Stimulated activated CD8-positive, alpha-beta memory T cell treated with anti-CD3 and anti-CD28 coated beads, Interleukin-15, amount 100 ng/mL, for 4 hours (primary cell): ENCODE data around the gene TIMM21.
A peak's percentile ranks its signal among the peaks of the same experiment; 100 is the strongest.

Experiments
- DNase-seq, 2 donors: peaks; one replicate each; pipeline ENCODE4 v3.0.0-alpha.2; 2020; ENCODE audit warnings: low read depth in 2 of 2

Gene TIMM21, protein sequence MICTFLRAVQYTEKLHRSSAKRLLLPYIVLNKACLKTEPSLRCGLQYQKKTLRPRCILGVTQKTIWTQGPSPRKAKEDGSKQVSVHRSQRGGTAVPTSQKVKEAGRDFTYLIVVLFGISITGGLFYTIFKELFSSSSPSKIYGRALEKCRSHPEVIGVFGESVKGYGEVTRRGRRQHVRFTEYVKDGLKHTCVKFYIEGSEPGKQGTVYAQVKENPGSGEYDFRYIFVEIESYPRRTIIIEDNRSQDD

DNA sequence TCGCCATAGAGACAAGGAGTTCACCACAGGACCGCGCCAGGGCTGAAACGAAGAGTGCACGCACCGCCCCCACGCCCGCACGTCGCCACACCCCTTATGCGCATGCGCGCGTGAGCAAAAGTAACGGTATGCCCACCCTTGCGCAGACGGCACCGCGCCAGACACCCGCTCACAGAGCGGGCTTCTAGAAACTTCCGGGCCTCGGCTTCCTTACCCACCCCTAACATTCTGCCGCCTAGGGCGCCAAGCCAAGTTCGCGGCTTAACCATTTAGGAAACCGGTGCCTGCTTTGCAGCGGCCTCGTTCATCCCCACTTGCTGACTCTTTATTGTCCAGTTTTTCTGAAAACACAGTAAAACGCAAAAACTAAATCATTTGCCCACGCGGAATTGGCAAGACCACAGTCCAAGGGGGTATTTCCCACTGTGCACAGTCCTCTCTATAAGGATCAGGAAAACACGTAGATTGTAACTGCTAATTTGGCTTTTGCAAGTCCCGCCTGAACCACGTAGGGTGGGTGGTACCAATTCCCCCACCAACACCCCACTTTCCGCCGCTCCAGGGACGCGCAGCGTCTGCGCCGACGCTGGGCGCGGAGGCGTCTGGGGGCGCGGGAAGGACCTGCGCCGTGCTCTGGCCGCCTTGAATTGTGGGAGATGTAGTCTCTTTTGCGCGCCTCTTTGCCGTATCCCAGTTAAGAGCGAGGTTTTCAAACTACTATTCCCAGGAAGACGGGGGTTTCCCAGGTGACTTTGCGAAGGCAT lies at the start of gene TIMM21, which contains the start of gene FBXO15:
TSS of gene TIMM21 (plus strand) at position 745 of the 764 bp plus-strand sequence. CDS start 286 bp downstream, outside the sequence.
TSS of gene FBXO15 (minus strand) at position 56 of the 764 bp plus-strand sequence. CDS start at position 7, 49 bp downstream.
- DNase-seq: peak; percentile 91 to 92

DNA sequence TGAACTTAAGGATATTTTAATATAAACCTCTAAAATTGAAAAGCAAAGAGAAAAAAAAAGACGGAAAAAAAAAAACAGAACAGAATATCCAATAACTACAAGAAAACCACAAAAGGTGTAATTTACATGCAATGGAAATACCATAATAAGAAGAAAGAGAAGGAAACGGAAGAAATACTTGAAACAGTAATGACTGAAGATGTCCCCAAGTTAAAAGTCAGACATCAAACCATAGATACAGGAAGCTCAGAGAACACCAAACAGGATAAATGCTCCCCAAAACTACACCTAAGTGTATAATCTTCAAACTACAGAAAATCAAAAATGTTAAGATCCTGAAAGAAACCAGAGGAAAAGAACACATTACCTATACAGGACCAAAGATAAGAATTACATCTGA lies 39.9 kb upstream of the TIMM21 start:
- no peak for DNase-seq

DNA sequence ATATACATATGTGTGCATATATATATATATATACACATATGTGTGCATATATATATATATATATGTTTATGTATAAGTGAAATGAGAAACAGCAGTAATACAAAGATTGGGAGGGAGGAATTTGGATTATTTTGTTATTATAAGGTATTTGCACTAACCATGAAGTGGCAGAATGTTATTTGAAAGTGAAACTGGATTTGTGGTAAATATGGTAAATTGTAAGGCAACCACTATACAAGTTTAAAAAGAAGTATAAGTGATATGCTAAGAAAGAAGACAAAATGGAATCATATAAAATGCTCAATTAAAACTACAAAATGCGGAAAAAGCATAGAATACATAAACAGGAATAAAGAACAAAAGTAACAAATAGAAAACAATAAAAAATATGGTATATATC lies 38.2 kb upstream of the TIMM21 start:
- DNase-seq: no peak

DNA sequence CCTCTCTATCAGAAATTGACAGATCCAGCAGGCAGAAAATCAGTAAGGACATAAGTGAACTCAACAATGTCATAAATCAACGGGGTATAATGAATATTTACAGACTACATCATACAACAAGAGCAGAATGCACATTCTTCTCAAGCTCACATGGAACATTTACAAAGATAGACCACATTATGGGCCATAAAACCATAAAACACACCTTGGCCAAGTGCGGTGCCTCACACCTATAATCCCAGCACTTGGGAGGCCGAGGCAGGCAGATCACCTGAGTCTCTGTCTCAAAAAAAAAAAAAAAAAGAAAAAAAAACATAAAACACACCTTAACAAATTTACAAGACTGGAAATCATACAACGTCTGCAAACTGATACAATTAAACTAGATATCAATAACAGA lies 37.3 kb upstream of the TIMM21 start:
- no peak for DNase-seq

DNA sequence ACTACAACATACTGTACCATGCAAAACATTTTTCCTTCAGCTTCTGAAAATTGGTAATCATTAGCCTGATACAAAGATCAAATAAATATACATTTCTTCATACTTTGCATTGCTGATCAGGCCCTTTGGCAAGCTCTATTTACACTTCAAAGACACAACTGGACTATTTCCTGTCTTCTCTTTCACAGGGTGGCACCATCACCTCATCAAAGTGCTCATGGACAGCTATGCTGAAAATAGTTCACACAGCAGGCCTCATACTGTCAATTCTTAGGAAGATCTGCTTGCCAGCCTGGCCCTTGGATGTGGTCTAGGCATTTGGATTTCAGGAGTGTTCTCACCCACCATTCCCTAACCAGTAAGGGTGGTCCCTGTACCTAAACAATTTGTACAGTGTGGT lies 34.6 kb upstream of the TIMM21 start:
- DNase-seq: no peak

DNA sequence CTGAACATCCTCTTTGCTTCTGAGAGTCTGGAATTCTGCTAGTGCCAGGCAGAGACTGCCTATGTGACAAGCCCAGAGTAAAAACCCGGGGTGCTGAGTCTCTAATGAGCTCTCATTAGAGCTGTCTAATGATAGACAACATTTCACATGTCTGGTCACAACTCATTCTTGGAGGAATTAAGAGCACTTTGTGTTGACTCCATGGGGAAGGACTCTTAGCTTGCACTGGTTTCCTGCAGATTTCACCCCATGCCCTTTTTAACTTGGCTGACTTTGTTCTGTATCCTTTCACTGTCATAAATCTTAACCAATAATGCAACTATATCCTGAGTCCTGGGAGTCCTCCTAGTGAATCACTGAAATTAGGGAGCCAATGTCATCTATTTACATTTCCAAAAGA lies 34.2 kb upstream of the TIMM21 start:
- DNase-seq: no peak

DNA sequence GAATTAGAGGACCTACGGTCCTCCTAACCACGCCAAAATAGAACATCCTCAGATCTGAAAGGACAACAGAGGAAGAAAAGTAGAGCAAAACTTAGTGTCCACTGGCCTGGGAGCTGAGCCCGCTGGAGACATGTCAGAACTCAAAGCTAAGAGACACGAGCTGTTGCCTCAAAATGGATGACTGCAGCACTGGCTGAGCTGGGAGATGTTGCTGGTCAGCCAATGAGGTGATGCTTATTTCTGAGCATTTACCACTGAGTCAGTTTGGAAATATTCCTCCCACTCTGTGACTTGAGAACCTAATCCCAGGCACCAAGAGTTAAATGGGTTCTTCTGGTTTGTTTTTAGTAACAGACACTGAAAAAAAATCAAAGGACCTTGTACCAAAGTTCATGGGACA lies 33.3 kb upstream of the TIMM21 start:
- no peak for DNase-seq

DNA sequence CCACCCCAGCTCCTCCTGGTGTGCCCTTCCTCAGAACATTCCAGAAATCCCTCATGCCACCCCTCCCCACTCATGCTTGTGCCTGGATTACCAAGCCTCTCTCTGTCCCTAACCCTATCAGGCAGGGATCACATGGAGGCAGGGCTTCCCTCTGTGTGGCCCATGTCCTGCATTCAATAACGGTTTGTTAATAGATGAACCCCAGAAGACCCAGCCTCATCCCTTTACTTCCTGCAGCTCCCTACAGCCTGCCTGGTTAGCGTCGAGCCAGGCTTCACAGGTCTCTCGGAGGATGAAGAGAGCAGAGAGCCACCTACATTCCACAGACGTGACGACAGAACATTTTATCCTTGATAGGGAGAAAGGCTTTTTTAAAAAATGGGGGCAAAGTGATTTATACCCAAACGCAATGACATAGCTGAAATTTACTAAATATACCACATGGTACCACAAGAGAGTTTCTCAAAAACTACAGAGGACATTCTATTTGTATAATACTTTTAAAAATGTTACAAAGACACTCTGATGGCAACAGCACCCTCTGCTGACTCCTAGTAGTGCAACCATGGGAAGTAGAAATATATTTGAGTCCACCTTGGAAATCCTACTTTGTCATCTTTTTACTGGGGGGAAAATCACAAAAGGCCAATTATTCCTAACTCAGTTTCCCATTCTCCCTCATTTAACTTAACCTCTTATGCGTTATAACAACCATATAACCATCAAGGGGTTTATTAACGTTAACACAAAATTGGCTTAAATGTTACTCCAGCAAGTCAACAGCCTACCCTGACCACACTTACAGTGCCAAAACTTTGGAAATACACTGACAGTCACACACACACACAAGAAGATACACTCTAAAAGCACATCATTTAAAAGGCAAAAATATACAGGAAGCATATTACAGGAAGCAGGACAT lies 31.4 kb upstream of the TIMM21 start:
- DNase-seq: no peak

DNA sequence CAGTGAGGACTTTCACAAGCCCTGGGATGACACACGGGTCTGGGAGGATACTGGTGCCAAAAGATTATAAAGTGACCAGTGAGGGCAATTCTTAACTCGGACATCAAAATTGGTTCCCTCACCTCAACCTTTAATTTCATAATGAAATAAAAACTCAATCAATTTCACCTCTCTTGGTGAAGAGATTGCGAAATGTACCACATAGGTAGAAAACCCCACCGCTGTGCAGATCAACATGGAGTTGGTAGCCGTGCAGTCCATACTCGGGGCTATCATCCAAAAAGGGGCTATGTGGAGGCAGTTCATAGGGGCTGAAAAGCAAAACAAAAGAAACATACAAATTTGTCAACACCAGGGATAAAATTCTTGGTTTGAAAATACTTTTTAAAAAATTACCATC lies 25.1 kb upstream of the TIMM21 start:
- DNase-seq: no peak

DNA sequence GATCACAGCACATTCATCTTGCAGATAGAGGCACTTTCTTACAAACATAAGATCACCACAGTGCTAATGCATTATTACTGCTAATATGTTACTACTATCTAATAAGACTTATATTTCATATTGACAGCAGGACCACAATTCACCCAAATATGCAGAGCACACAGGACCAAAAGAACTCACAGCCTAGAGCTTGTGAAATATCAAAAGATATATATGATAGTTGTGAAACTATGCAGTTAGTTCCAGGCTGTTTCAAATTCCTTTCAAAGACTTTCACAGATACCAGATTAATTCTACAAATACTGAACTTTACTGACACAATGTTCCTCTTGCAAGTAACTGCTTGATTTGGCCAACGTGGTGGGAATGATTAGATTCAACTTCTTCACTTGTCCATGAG lies 23.7 kb upstream of the TIMM21 start:
- DNase-seq: no peak

DNA sequence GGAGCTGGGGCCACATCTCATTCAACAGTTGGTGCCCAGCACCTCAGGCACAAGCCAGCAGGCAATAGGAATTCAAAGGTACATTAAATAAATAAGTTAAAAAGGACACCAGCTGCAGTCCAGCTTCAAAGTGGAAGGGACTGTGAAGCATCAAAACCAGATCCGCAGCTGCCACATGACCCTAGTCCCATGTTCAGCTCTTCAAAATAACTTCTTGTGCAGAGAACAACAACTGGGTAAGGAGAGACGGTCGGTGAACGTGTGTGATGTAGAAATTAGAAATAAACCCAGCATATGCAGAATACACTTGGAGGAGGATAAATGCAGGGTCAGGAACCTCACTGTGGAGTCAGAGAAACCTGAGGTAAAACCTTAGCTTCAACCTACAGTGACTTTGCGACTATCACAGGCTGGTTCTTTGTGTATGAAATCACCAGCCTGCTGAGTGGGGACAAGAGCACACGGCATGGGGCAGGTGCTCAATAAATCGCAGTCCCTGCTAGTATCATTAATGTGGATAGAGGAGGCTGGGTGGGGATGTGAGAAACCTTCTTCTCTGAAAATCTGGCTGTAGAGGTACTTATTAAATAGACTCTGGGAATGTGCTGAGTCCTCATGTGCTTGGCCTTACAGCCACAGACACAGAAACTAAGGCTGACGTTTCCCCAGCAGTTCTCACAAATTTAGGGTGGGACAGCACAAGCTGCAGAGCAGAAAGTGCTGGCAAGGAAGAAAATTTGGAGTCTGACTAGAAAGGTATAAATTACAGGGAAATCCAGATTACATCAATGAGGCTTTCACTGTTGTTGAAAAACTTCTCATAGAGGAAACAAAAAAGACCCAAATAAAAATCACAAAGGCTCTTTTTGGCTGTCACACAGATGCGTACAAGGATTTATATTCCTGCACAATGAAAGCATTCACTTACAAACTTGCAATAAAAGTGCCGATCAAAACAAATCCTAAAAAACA lies 21.4 kb upstream of the TIMM21 start:
- DNase-seq: no peak

DNA sequence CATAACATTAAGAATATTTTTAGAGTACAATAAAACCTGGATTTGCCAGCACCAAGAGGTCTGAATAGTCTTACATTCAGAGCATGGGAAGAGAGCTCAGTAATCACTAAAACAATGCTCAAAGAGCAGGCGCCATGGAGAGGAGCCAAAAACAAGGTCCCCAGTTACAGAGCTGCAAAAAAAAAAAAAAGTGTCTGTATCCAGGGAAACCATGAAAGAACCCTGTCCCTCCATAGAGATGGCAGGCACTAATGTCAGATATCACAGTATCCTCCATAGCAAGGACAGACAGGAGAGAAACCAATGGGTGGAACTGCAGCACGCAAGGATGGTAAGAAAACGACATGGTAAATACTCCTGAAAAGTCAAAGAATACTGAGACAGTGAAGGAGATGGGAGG lies 20.2 kb upstream of the TIMM21 start:
- DNase-seq: no peak

DNA sequence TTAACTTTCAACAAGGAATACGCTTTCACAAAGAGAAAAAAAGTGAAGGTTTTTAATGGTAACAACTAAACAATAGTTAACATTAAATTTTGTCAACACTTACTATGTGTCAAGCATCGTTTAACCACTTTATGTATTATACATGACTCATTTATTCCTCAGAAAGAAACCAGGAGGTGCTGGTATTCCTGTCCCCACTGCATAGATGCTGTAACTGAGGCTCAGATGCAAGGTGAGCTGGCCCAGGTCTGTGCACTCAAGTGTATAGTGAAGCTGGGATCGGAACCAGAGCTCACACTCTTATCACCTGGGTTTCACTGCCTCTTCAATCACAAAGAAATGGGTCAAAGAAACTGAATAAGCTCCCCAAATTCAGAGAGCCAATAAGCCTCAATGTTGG lies 17.2 kb upstream of the TIMM21 start:
- DNase-seq: no peak

DNA sequence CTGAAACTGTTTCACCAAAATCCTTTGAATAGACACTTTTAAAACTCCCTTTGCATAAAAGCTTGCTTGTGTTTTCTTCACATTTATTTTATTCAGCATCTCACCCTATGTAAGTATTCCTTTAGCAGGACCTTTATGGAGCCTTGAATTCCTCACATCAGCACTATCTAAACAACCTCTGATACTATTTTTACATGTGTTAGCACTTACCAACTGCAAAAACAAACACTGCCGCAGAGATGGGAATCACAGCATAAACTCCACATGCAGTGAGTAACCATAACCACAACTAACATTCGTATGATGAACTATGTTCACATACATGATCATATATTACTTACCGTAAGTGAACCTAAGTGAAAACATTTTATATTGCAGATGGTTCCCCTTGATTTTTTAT lies 16.1 kb upstream of the TIMM21 start:
- no peak for DNase-seq

DNA sequence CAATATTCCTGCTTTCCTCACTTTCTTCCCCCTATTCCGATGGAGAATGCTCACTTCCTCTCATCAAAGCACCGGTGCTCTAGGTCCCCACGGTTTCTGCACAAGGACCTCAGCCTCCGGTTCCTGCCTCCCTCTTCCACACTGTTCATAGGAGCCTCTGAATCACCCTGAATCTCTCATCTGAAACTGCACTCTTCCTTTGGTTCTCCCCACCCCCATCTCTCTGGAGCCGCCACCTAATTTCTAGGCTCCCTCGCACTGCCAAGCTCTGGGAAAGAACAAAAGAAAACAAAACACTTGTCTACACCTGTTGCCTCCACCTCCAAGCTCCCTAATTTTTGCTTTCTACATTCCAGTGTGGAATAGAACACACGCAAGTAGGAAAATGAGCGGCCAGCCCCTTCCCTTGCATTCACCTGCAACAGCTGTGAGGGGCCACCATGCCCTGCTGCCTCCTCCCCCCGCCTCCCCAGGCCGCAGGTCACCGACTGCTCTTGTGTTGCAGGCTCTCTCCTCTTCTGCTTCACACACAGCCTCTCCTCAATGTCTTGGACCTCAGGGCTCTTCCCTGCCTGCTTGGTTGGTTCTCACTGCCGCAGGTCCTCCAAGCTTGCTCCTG lies 10.3 kb upstream of the TIMM21 start:
- no peak for DNase-seq

DNA sequence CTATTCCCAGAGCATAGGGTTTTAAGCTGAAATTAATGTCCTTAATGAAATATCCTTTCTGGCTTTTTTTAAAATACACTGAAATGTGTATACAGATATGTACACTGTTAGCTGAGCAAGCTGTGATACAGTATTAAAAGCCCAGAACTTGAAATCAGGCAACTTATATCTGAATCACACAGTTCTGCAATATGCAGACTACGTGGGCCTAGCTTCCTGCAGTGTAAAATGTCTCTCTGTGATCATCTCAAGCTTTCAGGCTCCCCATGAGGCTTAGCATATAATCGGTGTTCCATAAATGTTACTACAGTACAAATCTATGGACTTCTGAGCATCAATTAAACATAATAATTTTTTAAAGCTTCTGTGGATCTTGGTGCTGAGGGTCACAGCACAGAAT lies 8.9 kb upstream of the TIMM21 start:
- no peak for DNase-seq

DNA sequence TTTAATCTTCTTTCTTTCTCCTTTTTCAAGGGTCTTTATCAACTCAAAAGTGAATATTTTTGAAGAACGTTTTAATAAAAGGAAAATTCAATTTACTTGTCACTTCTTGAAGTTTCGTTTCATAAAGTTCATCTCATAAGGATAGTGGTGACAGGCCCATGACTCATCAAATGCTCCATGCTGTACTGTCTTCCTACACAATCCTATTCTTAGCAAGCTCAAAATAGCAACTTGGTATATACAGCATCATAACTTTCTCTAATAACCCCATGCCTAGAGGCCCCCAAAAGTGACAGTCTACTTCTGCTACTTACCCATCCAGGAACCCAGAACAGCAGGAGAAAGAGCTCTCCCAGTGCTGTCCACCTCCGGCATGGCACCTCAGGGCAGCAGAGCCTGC lies 8.4 kb upstream of the TIMM21 start:
- no peak for DNase-seq

DNA sequence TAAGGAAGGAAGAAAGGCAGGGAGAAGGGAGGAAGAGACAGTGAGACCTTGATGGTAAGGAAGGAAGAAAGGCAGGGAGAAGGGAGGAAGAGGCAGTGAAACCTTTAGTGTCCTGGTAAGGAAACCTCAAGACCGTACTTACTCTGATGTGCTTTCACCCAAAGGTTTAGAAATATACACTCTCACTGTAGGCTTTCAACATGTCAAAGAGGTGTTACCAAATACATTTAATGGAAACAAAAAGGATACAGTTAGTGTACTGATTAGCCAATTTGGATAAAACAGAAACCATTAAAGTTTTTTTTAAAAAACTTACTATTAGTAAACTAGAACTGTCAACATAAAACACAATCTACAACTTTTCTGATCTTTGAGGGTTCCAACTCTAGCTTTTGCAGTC lies 7.7 kb upstream of the TIMM21 start:
- no peak for DNase-seq

DNA sequence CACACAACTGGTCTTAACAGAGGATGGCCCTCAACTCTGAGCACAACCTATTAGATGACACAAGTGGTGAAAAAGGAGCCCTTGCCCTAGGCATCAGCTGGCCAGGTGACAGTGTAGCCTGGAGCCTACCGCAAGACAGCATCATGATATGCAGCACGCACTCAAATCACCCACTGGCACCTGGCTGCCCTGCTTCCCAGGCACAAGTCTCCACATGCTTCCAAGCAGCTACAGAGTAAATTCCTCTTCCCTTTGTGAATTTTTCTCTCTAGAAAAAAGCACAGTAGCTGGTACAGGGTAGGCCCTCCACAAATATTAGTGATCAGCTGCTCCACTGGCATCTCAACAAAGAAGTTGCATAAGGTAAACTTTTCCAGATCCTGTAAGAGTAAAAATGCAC lies 6.7 kb upstream of the TIMM21 start:
- no peak for DNase-seq

DNA sequence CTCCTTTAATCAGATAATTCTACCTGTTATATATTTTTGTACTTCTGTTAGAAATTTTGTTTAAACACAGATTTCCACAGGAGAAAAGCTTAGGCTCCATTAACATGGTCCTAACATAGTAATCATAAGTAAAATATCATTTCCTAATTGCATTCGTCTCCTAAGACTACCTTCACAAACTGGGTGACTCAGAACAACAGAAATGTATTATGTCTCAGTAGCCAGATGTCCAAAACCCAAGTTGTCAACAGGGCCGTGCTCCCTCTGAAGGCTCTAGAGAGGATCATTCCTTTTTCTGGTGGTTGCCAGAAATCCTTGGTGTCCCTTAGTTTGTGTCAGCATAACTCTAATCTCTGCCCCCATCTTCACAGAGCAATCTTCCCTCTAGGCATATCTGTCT lies 6.1 kb upstream of the TIMM21 start:
- DNase-seq: no peak

DNA sequence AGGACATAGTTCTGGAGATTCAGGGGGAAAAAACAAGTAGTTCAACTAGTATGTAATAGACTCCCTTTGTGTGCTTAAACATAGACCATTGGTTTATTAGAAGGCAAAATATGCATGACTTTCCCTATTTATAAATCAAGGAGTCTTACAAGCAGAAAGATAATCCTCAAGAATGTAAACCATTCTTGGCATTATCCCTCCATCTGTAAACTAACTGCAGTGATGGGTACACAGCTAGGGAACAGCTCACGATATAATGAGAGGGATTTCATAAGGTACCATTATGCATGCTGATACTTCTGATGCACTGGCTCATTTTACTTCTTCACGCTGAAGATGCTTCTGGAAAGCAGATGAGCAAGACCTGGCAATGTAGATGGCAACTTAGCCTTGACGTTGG lies 1.6 kb upstream of the TIMM21 start:
- DNase-seq: no peak
